Caki2 (cell line): ENCODE results near the gene ZMYND12. TPM values are rescaled to one million over a fixed set of nuclear protein-coding genes. Genes with fewer than 3 reads are reported as not detected.
"Not testable (repeated sequence)": the region's sequence is repeated elsewhere in the genome, so short reads cannot be mapped to it uniquely, and the experiment has no call there.

Experiments
- DNase-seq: peaks from one replicate; pipeline ENCODE4 v3.0.0-alpha.2; 2015; ENCODE audit warnings: low read depth
- in situ Hi-C: cut with HindIII; loops from 2 replicates; pipeline ENCODE4 v1.10.0; 2016; ENCODE audit warnings: low sequenced_read_pairs, low pct_unique_long_range_greater_than_20kb, mixed read lengths
- total RNA-seq: library from RNA; depleted of rRNA; stranded (reverse); fragments of >200 nt; shearing (Covaris generic); gene quantifications from 2 replicates; pipeline ENCODE4 v1.2.3, GENCODE V29; 2014; ENCODE audit warnings: low replicate concordance; rRNA removed

The ZMYND12 gene
- 0.68 TPM in 1 of 2 replicates, not detected in the other for total RNA-seq

- DNase-seq: peak; percentile 87
- in situ Hi-C loops: no loop called here
Measured at GRCh38 chr1:42456010-42456753, at the start of gene ZMYND12, which contains the start of gene PPCS. TSS of gene ZMYND12 (minus strand) at chr1:42456022. CDS start at chr1:42455997, 25 bp downstream. TSS of gene PPCS (plus strand) at chr1:42456543. CDS start at chr1:42456566, 23 bp downstream.

DNA sequence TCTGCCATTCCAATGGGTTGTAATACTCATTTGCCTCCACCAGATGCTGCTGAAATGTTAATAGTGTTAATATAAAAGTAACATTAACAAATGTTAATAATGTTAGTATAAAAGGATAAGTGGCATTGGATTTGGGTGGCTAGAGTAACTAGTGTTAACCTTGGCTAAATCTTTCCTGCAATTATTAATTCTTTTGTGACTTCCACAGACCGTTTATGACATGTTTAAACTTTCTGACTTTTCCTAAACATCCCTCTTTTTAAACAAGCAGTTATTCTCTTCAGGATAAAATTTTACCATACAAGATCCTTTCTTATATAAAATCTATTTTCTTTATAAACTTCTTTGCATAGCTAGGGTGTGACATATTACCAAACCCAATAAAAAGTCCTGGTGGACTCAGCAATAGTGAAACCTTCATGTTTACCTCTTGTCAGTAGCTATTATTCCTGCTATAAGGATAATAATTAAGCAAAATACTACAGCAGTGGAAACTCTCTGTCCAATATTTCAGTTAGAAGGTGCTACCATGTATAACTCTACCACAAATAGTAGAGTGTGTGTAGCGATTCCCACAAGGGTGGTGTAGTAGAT, 48.8 kb upstream of the ZMYND12 start:
- in situ Hi-C loops: no loop called here
- DNase-seq: no peak

DNA sequence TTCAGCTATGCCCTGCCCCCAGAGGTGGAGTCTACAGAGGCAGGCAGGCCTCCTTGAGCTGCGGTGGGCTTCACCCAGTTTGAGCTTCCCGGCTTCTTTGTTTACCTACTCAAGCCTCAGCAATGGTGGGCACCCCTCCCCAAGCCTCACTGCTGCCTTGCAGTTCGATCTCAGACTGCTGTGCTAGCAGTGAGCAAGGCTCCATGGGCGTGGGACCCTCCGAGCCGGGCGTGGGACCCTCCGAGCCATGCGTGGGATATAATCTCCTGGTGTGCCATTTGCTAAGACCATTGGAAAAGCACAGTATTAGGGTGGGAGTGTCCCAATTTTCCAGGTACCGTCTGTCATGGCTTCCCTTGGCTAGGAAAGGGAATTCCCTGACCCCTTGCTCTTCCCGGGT, 46.2 kb upstream of the ZMYND12 start:
- DNase-seq, in situ Hi-C loops: not testable (repeated sequence)

- in situ Hi-C loops: no loop called here
- DNase-seq: no peak
Measured at GRCh38 chr1:42490237-42490636, 34.4 kb upstream of the ZMYND12 start.

DNA sequence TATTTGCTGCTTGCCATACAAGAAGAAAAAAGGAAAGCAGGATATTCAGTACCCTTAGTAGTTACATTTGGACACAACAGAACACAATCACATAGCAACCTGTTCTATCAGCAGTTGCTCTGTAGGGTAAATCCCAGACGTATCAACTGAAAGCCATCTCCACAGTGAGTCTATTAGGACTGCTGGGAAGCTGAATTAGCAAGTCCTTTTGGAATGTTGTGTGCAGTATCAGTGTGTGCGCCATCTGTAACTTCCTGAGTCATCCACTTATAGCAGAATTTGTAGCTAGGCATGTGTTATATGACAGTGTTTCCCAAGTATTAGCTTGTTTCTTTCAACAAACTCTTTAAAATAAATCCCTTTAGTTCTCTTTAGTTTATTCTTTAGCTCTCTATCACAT, 28.6 kb upstream of the ZMYND12 start:
- peak; percentile 56 for DNase-seq
- in situ Hi-C loops: no loop called here

GRCh38 chr1:42482635-42483153, 26.9 kb upstream of the ZMYND12 start:
- no peak for DNase-seq
- in situ Hi-C loops: no loop called here

- DNase-seq: no peak
- in situ Hi-C loops: no loop called here
Measured at GRCh38 chr1:42480921-42481320, 25.1 kb upstream of the ZMYND12 start.

DNA sequence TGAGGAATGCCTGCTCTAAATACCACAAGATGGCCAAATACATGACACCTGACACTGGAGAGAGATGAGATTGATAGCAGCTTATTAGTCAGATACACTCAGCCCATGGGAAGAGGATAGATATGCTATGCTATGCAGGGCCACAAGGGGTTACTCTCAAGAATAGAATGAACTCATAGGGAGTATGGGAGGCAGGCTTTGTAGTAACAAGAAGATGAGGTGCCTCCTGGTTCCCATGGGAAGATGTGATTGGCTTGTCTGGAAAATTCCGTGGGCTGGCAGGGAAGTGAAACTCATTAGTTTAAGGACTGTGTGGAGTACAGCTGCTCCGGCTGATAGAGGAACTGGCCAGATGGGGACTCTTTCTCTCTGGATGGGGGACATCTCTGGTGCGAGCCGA, 23.8 kb upstream of the ZMYND12 start:
- DNase-seq: no peak
- in situ Hi-C loops: no loop called here

DNA sequence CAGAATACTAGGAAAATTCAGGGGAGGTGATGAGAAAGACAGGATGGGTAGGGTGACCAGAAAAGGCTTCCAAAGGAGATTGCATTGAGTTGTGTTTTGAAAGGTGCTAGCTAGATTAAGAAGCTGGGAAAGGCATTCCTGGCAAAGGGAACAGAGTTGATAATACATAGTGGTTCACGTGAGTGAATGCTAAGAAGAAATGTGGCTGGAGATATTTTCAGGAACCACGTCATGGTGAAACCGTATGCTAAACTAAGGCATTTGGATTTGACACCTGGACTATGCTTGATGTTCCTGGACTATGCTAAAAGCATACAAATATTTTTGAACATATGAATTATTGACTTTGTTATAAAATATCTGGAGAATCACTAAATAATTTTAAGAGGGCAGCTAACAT, 22.0 kb upstream of the ZMYND12 start:
- in situ Hi-C loops: no loop called here
- DNase-seq: no peak

GRCh38 chr1:42477354-42477753, 21.5 kb upstream of the ZMYND12 start:
- in situ Hi-C loops, DNase-seq: not testable (repeated sequence)

GRCh38 chr1:42476605-42477004, 20.8 kb upstream of the ZMYND12 start:
- DNase-seq: no peak
- in situ Hi-C loops: no loop called here

DNA sequence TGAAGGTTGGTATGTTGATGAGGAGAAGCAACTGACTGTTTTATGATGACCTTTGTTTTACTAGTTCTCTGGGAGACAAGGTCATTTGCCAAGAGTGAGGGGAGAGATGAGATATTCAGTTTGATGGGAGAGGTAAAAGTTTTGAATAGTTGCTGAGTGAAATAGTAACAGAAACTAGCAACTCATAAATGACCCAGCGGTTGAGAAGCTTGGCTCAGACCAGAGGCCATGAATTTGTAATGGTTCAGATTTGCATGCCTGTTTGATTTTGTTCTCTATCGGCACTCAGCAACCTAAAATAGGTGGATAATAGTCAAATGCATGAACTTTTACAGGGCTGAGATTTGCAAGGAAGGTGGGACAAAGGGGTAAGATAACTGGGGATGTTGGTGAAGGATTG, 13.9 kb upstream of the ZMYND12 start:
- in situ Hi-C loops: no loop called here
- no peak for DNase-seq

GRCh38 chr1:42466030-42466429, 10.2 kb upstream of the ZMYND12 start:
- DNase-seq: no peak
- in situ Hi-C loops: no loop called here

GRCh38 chr1:42463921-42464320, 8.1 kb upstream of the ZMYND12 start:
- DNase-seq: no peak
- in situ Hi-C loops: no loop called here

- peak; percentile 96 for DNase-seq
- in situ Hi-C loops: no loop called here
Measured at GRCh38 chr1:42462828-42463763, 7.3 kb upstream of the ZMYND12 start, which contains the start of gene CCDC30. TSS of gene CCDC30 (plus strand) at chr1:42463286. CDS start at chr1:42480552, 17,266 bp downstream.

DNA sequence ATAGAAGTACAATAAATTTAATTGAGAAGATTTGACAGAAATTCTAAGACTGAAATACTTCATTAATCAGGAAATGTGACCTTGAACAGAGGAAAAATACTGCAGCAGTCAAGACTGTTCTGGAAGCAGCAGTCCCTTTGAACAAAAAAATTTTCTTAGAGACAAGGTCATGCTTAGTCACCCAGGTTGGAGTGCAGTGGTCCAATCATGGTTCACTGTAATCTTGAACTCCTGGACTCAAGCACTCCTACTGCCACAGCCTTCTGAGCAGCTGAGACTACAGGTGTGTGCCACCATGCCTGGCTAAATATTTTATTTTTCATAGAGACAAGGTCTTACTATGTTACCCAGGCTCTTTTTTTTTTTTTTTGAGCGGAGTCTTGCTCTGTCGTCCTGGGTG, 5.4 kb upstream of the ZMYND12 start:
- DNase-seq: no peak
- in situ Hi-C loops: no loop called here

- no peak for DNase-seq
- in situ Hi-C loops: no loop called here
Measured at GRCh38 chr1:42456754-42457089, 900 bp upstream of the ZMYND12 start.

GRCh38 chr1:42454403-42454802, 1.4 kb downstream of the ZMYND12 start:
- peak; percentile 49 for DNase-seq
- in situ Hi-C loops: no loop called here

DNA sequence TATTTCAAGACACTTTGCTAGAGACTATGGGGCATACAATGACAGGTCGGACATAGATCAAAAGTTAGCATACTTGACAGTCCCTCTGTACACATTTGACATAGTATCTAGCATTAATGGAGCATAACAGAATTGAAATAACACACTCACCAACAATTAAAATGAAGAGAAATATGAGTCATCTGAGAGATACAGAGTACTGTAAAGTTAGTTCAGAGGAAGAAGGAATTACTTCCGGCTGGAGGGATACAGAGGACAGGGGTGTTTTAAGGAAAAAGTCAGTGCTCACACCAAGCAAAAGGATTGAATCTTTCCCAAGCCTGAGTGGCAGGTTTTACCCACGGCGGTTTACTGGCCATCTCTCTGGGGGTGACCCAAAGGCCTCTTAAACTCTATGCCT, 2.4 kb downstream of the ZMYND12 start:
- in situ Hi-C loops: no loop called here
- no peak for DNase-seq
